ENCODE data around the gene ZNF142. TPM values are rescaled to one million over a fixed set of nuclear protein-coding genes. Genes with fewer than 3 reads are reported as not detected.

ZNF142 gene
- total and polyA plus RNA-seq, 9 of the 15 experiments (the other 6 are each of a cell fraction or from before 2014, with no cell fraction given) = 0.50 to 26.1 (median 4.5) TPM

DNA sequence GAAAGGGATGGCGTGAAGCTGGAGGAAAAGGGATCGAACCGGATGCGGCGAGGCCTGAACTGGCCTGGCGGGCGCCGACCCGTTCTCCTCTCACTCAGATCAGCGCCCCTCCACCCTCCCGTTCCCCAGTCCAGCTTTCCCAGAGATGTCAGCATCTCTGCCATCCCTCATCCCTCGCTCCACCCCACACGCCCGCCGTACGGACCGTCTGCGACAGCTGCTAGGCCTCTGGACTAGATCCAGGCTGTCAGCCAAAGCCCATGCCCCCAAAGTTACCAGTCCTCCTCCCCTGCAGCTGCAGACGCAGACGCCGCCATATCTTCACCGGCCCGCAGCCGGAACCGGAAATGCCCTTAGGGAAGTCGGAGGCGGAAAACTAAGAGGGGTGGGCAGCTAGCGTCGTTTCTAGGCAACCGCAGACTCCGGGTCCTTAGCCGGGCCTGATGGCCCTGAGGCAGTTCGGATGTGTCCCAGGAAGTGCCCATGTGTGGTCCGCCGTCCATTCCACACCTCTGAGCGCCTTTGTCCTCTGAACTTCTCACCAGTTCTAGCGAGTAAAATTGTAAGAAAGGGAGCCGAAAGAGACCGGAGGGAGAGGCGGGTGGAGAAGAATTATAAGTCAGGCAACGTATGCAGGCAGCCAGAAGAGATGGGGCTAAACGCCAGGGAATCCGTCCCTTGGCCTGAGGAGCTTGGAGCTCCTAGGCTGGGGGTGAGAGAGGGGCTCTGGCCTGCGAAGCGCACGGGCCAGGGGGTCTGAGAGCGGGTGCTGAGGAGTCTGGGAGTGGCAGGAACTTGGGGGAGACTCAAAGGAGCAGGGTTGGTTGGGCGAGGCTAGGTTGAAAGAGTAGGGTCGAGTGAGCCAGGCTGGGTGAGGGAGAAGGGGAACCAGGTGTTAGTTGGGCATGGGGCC lies 12.5 kb upstream of the ZNF142 start, which contains the start of the genes RNF25 and STK36 (continued):
- TF ChIP-seq ZBTB1 (CRISPR knock-in tag; IDR thresholded peaks at IDR 0.05; ENCODE audit: borderline replicate concordance, low read depth) (no peak), ZNF584 (CRISPR knock-in tag; IDR thresholded peaks at IDR 0.05; ENCODE audit: low read depth) (no peak), PTRF (tag; IDR thresholded peaks at IDR 0.05) (no peak), MYC (IDR thresholded peaks at IDR 0.05; ENCODE audit: low read depth, low read length) (peak; percentile 11; the same call in 1 of the 2 replicates), MYC (CRISPR knock-in tag; IDR thresholded peaks at IDR 0.05; ENCODE audit: borderline replicate concordance, low read depth) (no peak), ZNF311 (CRISPR knock-in tag; IDR thresholded peaks at IDR 0.05) (no peak), NFE2L1 (tag; IDR thresholded peaks at IDR 0.05; ENCODE audit: borderline replicate concordance, low read depth) (no peak), EHMT2 (IDR thresholded peaks at IDR 0.05) (no peak), NCOA6 (IDR thresholded peaks at IDR 0.05) (no peak), PURB (CRISPR knock-in tag; IDR thresholded peaks at IDR 0.05; ENCODE audit: low read depth) (no peak), ZSCAN29 (IDR thresholded peaks at IDR 0.05) (no peak), ZNF561 (CRISPR knock-in tag; conservative IDR thresholded peaks at IDR 0.05) (no peak)
- TF ChIP-seq, protein P1, sequence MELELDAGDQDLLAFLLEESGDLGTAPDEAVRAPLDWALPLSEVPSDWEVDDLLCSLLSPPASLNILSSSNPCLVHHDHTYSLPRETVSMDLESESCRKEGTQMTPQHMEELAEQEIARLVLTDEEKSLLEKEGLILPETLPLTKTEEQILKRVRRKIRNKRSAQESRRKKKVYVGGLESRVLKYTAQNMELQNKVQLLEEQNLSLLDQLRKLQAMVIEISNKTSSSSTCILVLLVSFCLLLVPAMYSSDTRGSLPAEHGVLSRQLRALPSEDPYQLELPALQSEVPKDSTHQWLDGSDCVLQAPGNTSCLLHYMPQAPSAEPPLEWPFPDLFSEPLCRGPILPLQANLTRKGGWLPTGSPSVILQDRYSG (tag; conservative IDR thresholded peaks at IDR 0.05; ENCODE audit: low read depth) = no peak
- TF ChIP-seq, protein P2, sequence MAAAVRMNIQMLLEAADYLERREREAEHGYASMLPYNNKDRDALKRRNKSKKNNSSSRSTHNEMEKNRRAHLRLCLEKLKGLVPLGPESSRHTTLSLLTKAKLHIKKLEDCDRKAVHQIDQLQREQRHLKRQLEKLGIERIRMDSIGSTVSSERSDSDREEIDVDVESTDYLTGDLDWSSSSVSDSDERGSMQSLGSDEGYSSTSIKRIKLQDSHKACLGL (CRISPR knock-in tag; IDR thresholded peaks at IDR 0.05; ENCODE audit: borderline replicate concordance, poor library complexity, severe bottlenecking) = no peak
- TF ChIP-seq, protein P3, sequence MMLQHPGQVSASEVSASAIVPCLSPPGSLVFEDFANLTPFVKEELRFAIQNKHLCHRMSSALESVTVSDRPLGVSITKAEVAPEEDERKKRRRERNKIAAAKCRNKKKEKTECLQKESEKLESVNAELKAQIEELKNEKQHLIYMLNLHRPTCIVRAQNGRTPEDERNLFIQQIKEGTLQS (IDR thresholded peaks at IDR 0.05) = no peak
- TF ChIP-seq, protein P3 (CRISPR knock-in tag; conservative IDR thresholded peaks at IDR 0.05) = no peak
- TF ChIP-seq, protein P4, sequence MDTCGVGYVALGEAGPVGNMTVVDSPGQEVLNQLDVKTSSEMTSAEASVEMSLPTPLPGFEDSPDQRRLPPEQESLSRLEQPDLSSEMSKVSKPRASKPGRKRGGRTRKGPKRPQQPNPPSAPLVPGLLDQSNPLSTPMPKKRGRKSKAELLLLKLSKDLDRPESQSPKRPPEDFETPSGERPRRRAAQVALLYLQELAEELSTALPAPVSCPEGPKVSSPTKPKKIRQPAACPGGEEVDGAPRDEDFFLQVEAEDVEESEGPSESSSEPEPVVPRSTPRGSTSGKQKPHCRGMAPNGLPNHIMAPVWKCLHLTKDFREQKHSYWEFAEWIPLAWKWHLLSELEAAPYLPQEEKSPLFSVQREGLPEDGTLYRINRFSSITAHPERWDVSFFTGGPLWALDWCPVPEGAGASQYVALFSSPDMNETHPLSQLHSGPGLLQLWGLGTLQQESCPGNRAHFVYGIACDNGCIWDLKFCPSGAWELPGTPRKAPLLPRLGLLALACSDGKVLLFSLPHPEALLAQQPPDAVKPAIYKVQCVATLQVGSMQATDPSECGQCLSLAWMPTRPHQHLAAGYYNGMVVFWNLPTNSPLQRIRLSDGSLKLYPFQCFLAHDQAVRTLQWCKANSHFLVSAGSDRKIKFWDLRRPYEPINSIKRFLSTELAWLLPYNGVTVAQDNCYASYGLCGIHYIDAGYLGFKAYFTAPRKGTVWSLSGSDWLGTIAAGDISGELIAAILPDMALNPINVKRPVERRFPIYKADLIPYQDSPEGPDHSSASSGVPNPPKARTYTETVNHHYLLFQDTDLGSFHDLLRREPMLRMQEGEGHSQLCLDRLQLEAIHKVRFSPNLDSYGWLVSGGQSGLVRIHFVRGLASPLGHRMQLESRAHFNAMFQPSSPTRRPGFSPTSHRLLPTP (IDR thresholded peaks at IDR 0.05; ENCODE audit: borderline replicate concordance, extremely low read depth, insufficient read length) = no peak
- TF ChIP-seq, protein P5, sequence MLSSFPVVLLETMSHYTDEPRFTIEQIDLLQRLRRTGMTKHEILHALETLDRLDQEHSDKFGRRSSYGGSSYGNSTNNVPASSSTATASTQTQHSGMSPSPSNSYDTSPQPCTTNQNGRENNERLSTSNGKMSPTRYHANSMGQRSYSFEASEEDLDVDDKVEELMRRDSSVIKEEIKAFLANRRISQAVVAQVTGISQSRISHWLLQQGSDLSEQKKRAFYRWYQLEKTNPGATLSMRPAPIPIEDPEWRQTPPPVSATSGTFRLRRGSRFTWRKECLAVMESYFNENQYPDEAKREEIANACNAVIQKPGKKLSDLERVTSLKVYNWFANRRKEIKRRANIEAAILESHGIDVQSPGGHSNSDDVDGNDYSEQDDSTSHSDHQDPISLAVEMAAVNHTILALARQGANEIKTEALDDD (IDR thresholded peaks at IDR 0.05) = no peak
- TF ChIP-seq, protein P6, sequence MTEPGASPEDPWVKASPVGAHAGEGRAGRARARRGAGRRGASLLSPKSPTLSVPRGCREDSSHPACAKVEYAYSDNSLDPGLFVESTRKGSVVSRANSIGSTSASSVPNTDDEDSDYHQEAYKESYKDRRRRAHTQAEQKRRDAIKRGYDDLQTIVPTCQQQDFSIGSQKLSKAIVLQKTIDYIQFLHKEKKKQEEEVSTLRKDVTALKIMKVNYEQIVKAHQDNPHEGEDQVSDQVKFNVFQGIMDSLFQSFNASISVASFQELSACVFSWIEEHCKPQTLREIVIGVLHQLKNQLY (CRISPR knock-in tag; conservative IDR thresholded peaks at IDR 0.05) = no peak

All from K562 (cell line).